PC-9 (cell line): ENCODE results near the gene NAXD. TPM values are rescaled to one million over a fixed set of nuclear protein-coding genes. Genes with fewer than 3 reads are reported as not detected.

Experiments used
- BruUV-seq: library from RNA; stranded (reverse); fragments of 400-500 nt; replicated peaks from 2 replicates; lab custom pipeline; 2021; lab: Mats Ljungman, UMichigan
- CTCF ChIA-PET: fragments of 300-600 bp; sonication (Branson Sonifier 250); formaldehyde crosslinking; loops from one replicate; lab custom pipeline; 2022; ENCODE audit warnings: antibody characterized with exemption; lab: Charles Lee
- POLR2A ChIA-PET: fragments of 300-600 bp; sonication (Branson Sonifier 250); formaldehyde crosslinking; loops from one replicate; lab custom pipeline; 2022; ENCODE audit warnings: antibody characterized with exemption; ENCODE audit not compliant: unreplicated experiment; lab: Charles Lee
- DNase-seq, 2 experiments: peaks; one replicate each; pipeline versions ENCODE4 v3.0.0 to v3.0.0-alpha.2; 2015 to 2022; ENCODE audit warnings: mixed read lengths in 1 of 2
- H2AFZ ChIP-seq: fragments of 200-600 bp; sonication (generic); 2 replicates; pipeline ENCODE4 v1.8.1; 2017; ENCODE audit warnings: antibody characterized with exemption
- H3F3A ChIP-seq: fragments of 200-600 bp; sonication (generic); 2 replicates; pipeline ENCODE4 v1.8.1; 2017; ENCODE audit warnings: antibody characterized with exemption, mild to moderate bottlenecking, low read depth; ENCODE audit not compliant: insufficient read depth
- H3K27ac ChIP-seq: fragments of 200-600 bp; sonication (generic); 2 replicates; pipeline ENCODE4 v1.6.1; 2016; ENCODE audit warnings: mixed run types
- H3K27me3 ChIP-seq: fragments of 200-600 bp; sonication (generic); 2 replicates; pipeline ENCODE4 v1.6.1; 2016; ENCODE audit warnings: low read depth, mixed run types; ENCODE audit not compliant: insufficient read depth
- H3K36me3 ChIP-seq: fragments of 200-600 bp; sonication (generic); 2 replicates; pipeline ENCODE4 v1.6.1; 2016; ENCODE audit warnings: low read depth, mixed run types
- H3K4me1 ChIP-seq: fragments of 200-600 bp; sonication (generic); replicated peaks from 2 replicates; pipeline ENCODE4 v1.6.1; 2016; ENCODE audit warnings: mixed run types; ENCODE audit not compliant: insufficient read depth
- H3K4me2 ChIP-seq: fragments of 200-600 bp; sonication (generic); 2 replicates; pipeline ENCODE4 v1.6.1; 2017; ENCODE audit warnings: mixed run types
- H3K4me3 ChIP-seq: fragments of 200-600 bp; sonication (generic); 2 replicates; pipeline ENCODE4 v1.6.1; 2016; ENCODE audit warnings: mixed run types
- H3K79me2 ChIP-seq: fragments of 200-600 bp; sonication (generic); 2 replicates; pipeline ENCODE4 v1.6.1; 2017; ENCODE audit warnings: low read depth, mixed run types
- H3K9me2 ChIP-seq: fragments of 200-600 bp; sonication (generic); 2 replicates; pipeline ENCODE4 v1.8.1; 2017; ENCODE audit warnings: mild to moderate bottlenecking; ENCODE audit not compliant: insufficient read depth
- H3K9me3 ChIP-seq: fragments of 200-600 bp; sonication (generic); 2 replicates; pipeline ENCODE4 v1.8.1; 2016; ENCODE audit warnings: low read depth; ENCODE audit not compliant: insufficient read depth
- H4K20me1 ChIP-seq: fragments of 200-600 bp; sonication (generic); 2 replicates; pipeline ENCODE4 v1.8.1; 2017; ENCODE audit not compliant: insufficient read depth
- EZH2 ChIP-seq: fragments of 200-600 bp; sonication (generic); IDR thresholded peaks from 2 replicates; pipeline ENCODE4 v1.8.0; 2017; ENCODE audit warnings: antibody characterized with exemption, low read depth
- intact Hi-C: fragments of 100-400 bp; cut with micrococcal nuclease; formaldehyde crosslinking; loops from one replicate; pipeline ENCODE4 v1.10.0; 2022; ENCODE audit not compliant: unreplicated experiment
- total RNA-seq: library from RNA; stranded (reverse); gene quantifications from 2 replicates; pipeline ENCODE4 v1.2.3, GENCODE V29; 2021
- TF ChIP-seq, protein P1 (sequence below): fragments of 200-600 bp; sonication (generic); conservative IDR thresholded peaks from 2 replicates; pipeline ENCODE4 v1.6.1; 2017; ENCODE audit warnings: mixed run types, antibody characterized with exemption, mild to moderate bottlenecking, moderate library complexity

The NAXD gene
- total RNA-seq, 1 experiment from 2014 or later: 30.2 TPM

DNA sequence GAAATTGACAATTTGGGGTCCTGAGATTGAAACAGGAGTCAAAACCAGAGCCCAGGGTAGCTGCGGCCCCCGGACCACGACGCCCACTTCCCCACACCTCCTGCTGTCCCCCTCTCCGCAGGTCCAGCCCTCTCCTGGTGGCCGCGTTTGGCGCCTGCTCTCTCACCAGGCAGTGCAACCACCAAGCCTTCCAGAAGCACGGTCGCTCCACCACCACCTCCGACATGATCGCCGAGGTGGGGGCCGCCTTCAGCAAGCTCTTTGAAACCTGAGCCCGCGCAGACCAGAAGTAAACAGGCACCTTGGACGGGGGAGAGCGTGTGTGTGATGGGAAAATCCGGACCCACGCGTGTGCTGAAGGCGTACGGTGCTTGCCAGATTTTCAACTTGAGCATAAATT is 22.9 kb downstream of the NAXD start:
- no peak for TF ChIP-seq EZH2
- TF ChIP-seq, protein P1, sequence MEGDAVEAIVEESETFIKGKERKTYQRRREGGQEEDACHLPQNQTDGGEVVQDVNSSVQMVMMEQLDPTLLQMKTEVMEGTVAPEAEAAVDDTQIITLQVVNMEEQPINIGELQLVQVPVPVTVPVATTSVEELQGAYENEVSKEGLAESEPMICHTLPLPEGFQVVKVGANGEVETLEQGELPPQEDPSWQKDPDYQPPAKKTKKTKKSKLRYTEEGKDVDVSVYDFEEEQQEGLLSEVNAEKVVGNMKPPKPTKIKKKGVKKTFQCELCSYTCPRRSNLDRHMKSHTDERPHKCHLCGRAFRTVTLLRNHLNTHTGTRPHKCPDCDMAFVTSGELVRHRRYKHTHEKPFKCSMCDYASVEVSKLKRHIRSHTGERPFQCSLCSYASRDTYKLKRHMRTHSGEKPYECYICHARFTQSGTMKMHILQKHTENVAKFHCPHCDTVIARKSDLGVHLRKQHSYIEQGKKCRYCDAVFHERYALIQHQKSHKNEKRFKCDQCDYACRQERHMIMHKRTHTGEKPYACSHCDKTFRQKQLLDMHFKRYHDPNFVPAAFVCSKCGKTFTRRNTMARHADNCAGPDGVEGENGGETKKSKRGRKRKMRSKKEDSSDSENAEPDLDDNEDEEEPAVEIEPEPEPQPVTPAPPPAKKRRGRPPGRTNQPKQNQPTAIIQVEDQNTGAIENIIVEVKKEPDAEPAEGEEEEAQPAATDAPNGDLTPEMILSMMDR: no peak
- H3K36me3 ChIP-seq: peaks cover 18% of the 10 kb centered on the region; the same call in 1 of the 2 replicates
- no peaks in the 10 kb centered on the region for H3K9me2 ChIP-seq
- H3F3A ChIP-seq: peaks cover 19% of the 10 kb centered on the region; the same call in 1 of the 2 replicates
- ChIA-PET POLR2A (interaction anchor here (0.7 kb wide), 1 partner anchor 40 kb away, joined by 3 read pairs; no protein-coding TSS in a partner anchor), CTCF (no interaction called here)
- no peak overlapping the region for H3K4me3 ChIP-seq
- peaks cover 37% of the 10 kb centered on the region for H4K20me1 ChIP-seq
- no TSS peak for BruUV-seq
- no peak overlapping the region for H3K4me2 ChIP-seq
- peaks cover 16% of the 10 kb centered on the region; the same call in 1 of the 2 replicates for H3K79me2 ChIP-seq
- H3K27me3 ChIP-seq: no peaks in the 10 kb centered on the region
- no peaks in the 10 kb centered on the region for H3K9me3 ChIP-seq
- H2AFZ ChIP-seq: no peak overlapping the region
- H3K4me1 ChIP-seq: no peaks in the 10 kb centered on the region
- no peak for DNase-seq
- intact Hi-C loops: no loop called here
- no peak overlapping the region for H3K27ac ChIP-seq

DNA sequence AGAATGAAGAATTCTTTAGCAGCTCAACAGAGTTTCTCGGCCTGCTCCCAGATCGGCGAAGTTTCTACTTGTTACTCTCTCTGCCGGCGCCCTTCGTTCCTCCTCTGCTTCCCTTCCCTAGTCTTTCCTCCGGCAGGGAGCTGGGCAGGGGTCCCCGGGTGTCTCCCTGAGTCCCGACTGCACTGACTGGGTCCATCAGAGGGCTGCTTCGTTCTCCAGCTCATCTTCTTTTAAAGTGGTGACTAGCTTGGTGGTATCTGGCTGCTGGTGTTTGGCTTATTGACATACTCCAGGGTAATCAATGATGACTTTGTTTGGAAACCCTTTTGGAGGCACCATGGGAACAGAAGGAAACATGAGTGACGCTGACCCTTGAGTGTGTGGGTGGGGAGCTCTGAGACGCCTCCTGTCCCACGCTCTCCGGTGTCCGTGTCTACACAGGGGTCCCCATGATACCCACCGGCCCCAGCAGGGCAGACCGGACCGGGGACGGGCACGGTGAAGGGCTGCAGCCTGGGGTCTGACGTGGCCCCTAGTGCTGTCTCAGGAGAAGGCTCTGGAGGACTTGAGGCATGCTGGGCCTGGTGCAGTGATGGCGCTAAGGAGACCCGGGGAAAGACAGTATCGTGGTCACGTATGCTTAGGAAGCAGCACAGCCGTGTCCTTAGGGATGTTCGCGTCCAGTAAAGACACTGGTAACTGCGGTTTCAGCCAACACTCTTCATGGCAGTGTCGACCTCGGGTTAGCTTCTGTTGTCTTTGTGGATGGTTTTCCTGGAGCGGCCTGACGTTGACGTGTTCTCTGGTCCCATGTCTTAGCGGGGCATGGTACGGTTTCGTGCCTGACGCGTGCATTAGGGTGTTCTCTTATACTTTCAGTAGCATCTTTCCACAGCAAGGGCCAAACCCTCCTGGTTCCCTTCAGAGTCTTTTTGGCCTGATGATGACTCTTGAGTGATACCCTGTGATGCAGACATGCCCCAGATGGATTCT is 23.8 kb downstream of the NAXD start:
- DNase-seq: no peak
- BruUV-seq: TSS peak; percentile 10
- POLR2A ChIA-PET: interaction anchor here (0.7 kb wide), 1 partner anchor 41 kb away, joined by 3 read pairs; no protein-coding TSS in a partner anchor

DNA sequence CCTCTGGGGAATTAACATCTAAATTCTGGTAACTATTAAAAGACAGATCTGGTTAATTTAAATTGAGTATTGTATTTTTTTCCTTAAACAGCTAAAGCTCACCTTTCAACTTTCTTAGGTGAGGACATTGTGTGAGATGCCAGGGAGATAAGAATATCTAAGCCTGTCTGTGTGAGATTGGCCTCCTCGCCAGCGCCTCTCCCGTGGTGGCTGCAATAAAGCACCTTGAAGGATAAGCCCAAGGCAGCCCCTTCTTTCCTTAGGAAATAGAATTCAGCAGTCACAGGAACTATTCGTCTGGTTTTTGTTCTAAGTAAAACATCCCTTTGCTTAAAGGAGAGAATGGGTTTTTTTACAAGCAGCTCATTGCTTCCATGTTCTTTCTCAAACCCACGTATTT is 24.6 kb downstream of the NAXD start:
- H3K27me3 ChIP-seq: no peaks in the 10 kb centered on the region
- no TSS peak for BruUV-seq
- H4K20me1 ChIP-seq: peaks cover 27% of the 10 kb centered on the region
- H3K4me3 ChIP-seq: no peak overlapping the region
- no peaks in the 10 kb centered on the region for H3K9me2 ChIP-seq
- peaks cover 18% of the 10 kb centered on the region; the same call in 1 of the 2 replicates for H3K36me3 ChIP-seq
- POLR2A ChIA-PET: interaction anchor here (0.7 kb wide), 1 partner anchor 52 kb away, joined by 3 read pairs; no protein-coding TSS in a partner anchor
- peaks cover 2% of the 10 kb centered on the region; the same call in 1 of the 2 replicates for H3K79me2 ChIP-seq
- peaks cover 30% of the 10 kb centered on the region; the same call in 1 of the 2 replicates for H3F3A ChIP-seq
- no peaks in the 10 kb centered on the region for H3K9me3 ChIP-seq
- DNase-seq: no peak
- H2AFZ ChIP-seq: no peak overlapping the region
- CTCF ChIA-PET: no interaction called here
- TF ChIP-seq, protein P1: no peak
- no peak for TF ChIP-seq EZH2
- no peak overlapping the region for H3K4me2 ChIP-seq
- intact Hi-C loops: no loop called here
- H3K27ac ChIP-seq: no peak overlapping the region
- no peaks in the 10 kb centered on the region for H3K4me1 ChIP-seq

More for the DNA sequence above, 23.8 kb downstream of the NAXD start:
- H3K4me2 ChIP-seq: no peak overlapping the region
- peaks cover 24% of the 10 kb centered on the region; the same call in 1 of the 2 replicates for H3F3A ChIP-seq
- H3K4me3 ChIP-seq: no peak overlapping the region
- H2AFZ ChIP-seq: no peak overlapping the region
- H3K36me3 ChIP-seq: peaks cover 23% of the 10 kb centered on the region; the same call in 1 of the 2 replicates
- no peak overlapping the region for H3K27ac ChIP-seq
- H4K20me1 ChIP-seq: peaks cover 35% of the 10 kb centered on the region
- H3K79me2 ChIP-seq: peaks cover 9% of the 10 kb centered on the region; the same call in 1 of the 2 replicates
- no peak for TF ChIP-seq EZH2
- TF ChIP-seq, protein P1: no peak
- H3K27me3 ChIP-seq: no peaks in the 10 kb centered on the region
- no peaks in the 10 kb centered on the region for H3K9me3 ChIP-seq
- H3K4me1 ChIP-seq: no peaks in the 10 kb centered on the region
- no peaks in the 10 kb centered on the region for H3K9me2 ChIP-seq
- intact Hi-C loops: no loop called here
- CTCF ChIA-PET: no interaction called here
